ENCODE results near the gene GPLD1.

GPLD1 gene

DNA sequence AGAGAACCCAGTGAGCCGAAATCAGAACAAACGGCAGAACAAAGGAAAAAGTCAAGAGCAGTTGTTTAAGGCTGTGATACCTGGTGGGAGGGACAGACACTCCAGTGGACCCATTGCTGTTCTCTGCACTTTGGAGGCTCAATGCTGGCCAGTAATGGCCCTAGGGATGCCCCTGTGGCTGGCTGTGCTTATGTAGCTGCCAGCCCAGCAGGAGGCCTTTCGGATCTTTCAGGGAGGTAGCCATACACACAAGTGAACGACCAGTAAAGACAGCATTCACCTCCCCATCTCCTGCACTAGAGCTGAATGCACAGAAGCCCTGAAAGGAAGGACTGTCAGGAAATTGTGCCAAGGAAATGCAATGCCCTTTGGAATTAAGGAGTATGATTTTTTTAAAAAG, 34.3 kb downstream of the GPLD1 start:
- peak overlapping the region in 1 of 2 donors; percentile 5 for H3K27ac Mint-ChIP-seq
- H3K4me3 Mint-ChIP-seq, result no peak overlapping the region
- DNase-seq (no peak), ATAC-seq (replicated peaks) (no peak)
- no peaks in the 10 kb centered on the region for H3K36me3 Mint-ChIP-seq (ENCODE audit: insufficient read depth)
- no peaks in the 10 kb centered on the region for H3K4me1 Mint-ChIP-seq (ENCODE audit: low read depth in 2 of 2)
- no peaks in the 10 kb centered on the region for H3K27me3 Mint-ChIP-seq
- no peaks in the 10 kb centered on the region for H3K9me3 Mint-ChIP-seq

DNA sequence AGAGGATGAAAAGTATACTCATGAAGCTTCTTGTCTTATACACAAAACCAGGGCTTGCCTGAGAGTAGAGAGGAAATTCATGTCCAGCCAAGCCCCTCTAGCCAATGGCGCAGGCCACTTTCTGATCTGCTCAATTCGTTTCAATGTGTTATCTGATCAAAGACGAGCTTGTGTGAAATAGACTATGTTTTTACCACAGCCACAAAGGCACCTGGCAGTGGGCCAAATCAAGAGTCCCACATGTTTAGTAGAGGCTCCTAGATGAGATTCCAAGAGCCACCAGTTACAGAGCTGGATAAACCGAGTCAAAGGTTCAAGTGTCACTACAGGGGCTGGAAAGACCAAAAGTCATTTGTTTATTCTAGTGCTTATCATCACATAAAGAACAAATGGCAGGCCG, 34.9 kb downstream of the GPLD1 start:
- Mint-ChIP-seq H3K9me3 (no peaks in the 10 kb centered on the region), H3K36me3 (ENCODE audit: insufficient read depth) (no peaks in the 10 kb centered on the region), H3K4me3 (no peak overlapping the region), H3K4me1 (ENCODE audit: low read depth in 2 of 2) (no peaks in the 10 kb centered on the region), H3K27me3 (no peaks in the 10 kb centered on the region), H3K27ac (no peak overlapping the region)
- ATAC-seq (replicated peaks) (no peak), DNase-seq (no peak)

DNA sequence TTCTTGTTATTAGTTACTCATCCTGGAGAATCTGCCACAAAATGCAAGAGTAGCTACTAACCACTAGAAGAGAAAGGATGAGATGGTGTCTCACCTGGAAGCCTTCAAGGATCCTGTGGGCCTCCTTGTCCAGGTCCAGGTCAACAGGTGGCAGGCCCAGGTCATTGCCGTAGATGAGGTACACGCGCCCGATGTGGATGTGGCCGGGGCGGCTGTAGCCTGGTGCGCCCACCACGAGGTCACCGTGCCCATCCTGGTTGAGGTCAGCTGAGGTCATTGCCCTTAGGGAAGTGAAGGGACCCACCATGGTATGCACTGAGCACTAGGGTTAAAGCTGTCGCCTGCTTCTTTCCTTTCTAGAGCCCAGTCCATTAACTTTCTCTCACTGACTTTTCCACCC, 35.5 kb downstream of the GPLD1 start:
- DNase-seq (no peak), ATAC-seq (replicated peaks) (no peak)
- Mint-ChIP-seq H3K9me3 (no peaks in the 10 kb centered on the region), H3K27ac (no peak overlapping the region), H3K36me3 (ENCODE audit: insufficient read depth) (no peaks in the 10 kb centered on the region), H3K27me3 (no peaks in the 10 kb centered on the region), H3K4me3 (no peak overlapping the region), H3K4me1 (ENCODE audit: low read depth in 2 of 2) (no peaks in the 10 kb centered on the region)

DNA sequence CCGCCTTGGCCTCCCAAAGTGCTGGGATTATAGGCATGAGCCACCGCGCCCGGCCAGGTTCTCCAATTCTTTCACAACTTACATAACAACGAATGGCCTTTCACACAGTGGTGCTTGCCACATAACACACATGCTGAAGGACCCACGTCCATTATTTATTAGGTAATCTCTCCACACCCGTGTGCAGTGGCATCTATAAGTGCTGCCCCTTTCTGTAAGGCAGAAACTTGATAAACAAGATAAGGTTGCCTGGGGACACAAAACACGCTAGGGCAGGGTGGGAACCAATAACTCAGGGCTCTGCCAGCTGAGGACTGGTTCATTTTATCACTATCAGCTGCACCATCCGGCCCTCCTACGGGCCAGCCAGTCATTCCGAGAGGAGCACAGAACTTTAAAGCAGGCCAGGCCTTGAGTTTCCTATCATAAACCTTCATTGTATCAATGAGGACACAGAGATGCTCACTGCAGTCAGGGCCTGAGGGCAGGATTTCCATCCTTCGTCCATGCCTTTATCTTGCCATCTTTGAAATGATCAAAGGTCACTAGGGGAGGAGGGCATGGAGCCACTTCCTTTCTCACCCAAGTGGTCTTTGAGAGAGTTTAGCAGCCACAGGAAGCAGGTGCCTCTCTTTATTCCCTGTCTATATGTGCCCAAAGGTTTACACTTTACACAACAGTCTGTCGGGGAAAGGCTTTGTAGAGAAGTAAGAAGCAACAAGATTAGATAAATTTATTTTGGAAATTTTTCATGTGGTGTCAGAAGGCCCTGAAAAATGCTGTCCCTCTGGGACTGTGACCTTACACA, 37.6 kb downstream of the GPLD1 start:
- H3K4me1 Mint-ChIP-seq (ENCODE audit: low read depth in 2 of 2), result no peaks in the 10 kb centered on the region
- no peaks in the 10 kb centered on the region for H3K27me3 Mint-ChIP-seq
- no peaks in the 10 kb centered on the region for H3K9me3 Mint-ChIP-seq
- H3K36me3 Mint-ChIP-seq (ENCODE audit: insufficient read depth), result no peaks in the 10 kb centered on the region
- no peak overlapping the region for H3K4me3 Mint-ChIP-seq
- H3K27ac Mint-ChIP-seq, result no peak overlapping the region
- DNase-seq, result no peak
- ATAC-seq (replicated peaks), result no peak

DNA sequence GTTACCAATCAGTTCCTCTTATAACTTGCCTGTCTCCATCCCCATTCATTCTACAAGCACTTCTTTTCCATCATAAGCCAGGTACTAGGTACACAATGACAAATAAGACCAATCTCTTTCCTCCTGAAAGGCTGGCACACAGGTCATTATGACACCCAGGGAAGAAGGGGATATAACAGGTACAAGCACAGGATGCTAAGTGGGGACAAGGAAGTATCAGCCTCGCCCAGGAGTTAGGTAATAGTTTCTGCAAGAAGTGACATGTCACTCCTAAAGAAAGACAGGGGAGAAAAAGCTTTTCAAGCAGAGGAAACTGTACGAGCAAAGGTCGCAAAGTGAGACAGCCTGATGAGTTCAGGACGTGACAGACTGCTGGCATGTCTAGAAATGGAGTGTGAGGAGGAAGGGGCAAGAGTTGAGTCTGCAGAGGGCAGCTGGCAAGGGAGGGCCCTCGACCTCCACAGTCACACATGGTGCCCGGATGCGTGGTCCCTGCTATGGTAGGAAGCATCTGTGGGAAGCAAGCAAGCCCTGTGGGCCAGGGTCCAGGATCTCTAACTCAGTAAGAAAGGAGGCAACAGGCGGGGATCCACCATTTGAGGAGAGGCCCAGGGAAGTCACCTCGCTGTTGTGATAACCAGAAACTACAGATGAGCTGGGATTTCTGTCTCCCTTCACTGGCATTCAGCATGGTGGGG, 40.4 kb downstream of the GPLD1 start:
- Mint-ChIP-seq H3K4me1 (ENCODE audit: low read depth in 2 of 2) (no peaks in the 10 kb centered on the region), H3K4me3 (no peak overlapping the region), H3K36me3 (ENCODE audit: insufficient read depth) (no peaks in the 10 kb centered on the region), H3K27me3 (no peaks in the 10 kb centered on the region), H3K9me3 (no peaks in the 10 kb centered on the region), H3K27ac (no peak overlapping the region)
- ATAC-seq (replicated peaks), result no peak
- DNase-seq, result no peak

DNA sequence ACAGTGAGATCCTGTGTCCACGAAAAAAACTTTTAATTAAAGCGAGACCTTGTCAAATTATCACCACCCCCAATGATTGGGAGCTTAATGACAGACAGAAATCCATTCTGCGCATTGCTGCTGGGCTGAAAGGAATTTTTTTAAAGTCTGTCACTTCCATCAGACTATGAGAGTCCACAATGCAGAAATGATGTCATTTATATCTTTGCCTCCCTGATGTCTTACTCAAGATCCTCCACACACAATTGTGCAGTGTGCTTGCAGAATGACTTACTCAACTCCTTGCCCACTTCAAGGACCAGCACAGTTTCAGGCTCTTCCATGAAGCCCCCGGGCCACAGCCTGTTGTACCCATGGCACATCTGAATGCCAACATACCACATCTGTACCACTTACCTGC, 41.0 kb downstream of the GPLD1 start:
- Mint-ChIP-seq H3K27me3 (no peaks in the 10 kb centered on the region), H3K4me1 (ENCODE audit: low read depth in 2 of 2) (no peaks in the 10 kb centered on the region), H3K9me3 (no peaks in the 10 kb centered on the region), H3K27ac (no peak overlapping the region), H3K4me3 (no peak overlapping the region), H3K36me3 (ENCODE audit: insufficient read depth) (no peaks in the 10 kb centered on the region)
- ATAC-seq (replicated peaks), result no peak
- DNase-seq, result no peak

DNA sequence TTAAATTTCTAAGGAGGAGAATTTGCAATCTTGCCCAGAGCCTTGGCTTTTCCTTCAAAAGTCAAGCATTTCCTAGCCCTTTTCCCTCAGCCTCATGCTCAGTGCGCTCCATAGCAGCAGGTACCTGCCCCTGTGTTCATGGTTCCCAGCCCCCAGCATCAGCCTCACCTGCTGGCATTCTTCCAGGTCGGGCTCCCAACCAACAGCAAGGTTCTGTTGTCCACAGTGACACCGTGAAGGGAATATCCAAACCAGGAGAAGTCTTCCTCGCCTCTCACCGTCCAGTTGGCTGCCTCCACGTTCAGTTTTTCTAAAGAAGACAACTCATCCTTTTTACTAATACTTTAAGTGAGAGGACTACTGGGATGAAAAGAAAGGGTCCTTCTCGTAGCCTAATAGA, 42.7 kb downstream of the GPLD1 start:
- no peak for DNase-seq
- no peaks in the 10 kb centered on the region for H3K4me1 Mint-ChIP-seq (ENCODE audit: low read depth in 2 of 2)
- no peaks in the 10 kb centered on the region for H3K9me3 Mint-ChIP-seq
- H3K4me3 Mint-ChIP-seq, result no peak overlapping the region
- ATAC-seq (replicated peaks), result no peak
- H3K36me3 Mint-ChIP-seq (ENCODE audit: insufficient read depth), result no peaks in the 10 kb centered on the region
- no peaks in the 10 kb centered on the region for H3K27me3 Mint-ChIP-seq
- H3K27ac Mint-ChIP-seq, result no peak overlapping the region

DNA sequence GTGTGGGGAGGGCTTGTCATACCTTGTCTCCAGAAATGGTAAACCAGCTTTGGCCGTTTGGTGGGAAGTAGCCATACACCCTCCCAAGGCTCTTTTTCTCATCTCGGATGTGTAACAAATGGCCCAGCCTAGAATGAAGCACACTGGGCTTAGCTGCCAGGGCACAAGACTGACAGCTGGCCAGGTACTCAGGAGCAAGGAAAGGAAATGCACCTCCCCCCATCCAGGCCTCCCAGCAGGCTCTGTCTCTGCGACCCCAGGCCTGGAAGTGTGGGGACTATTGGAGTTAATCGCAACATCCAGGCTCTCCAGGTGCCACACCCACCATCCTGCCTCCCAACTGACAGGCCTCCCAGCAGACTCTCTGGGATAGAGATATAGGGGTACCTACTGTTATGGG, 43.7 kb downstream of the GPLD1 start:
- no peak for DNase-seq
- Mint-ChIP-seq H3K9me3 (no peaks in the 10 kb centered on the region), H3K27me3 (no peaks in the 10 kb centered on the region), H3K4me3 (no peak overlapping the region), H3K36me3 (ENCODE audit: insufficient read depth) (no peaks in the 10 kb centered on the region), H3K4me1 (ENCODE audit: low read depth in 2 of 2) (no peaks in the 10 kb centered on the region), H3K27ac (no peak overlapping the region)
- ATAC-seq (replicated peaks), result no peak

DNA sequence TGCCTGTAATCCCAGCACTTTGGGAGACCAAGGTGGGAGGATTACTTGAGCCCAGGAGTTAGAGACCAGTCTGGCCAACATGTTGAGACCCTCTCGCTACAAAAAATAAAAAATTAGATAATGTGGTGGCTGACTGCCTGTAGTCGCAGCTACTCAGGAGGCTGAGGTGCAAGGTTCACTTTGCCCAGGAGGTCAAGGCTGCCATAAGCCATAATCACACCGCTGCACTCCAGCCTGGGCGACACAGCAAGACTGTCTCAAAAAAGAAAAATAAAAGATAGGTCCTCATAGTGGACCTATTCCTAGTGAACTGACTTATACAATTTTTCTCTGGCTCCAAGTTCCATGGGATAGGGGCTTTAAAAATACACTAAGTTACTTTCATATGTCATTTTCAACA, 44.8 kb downstream of the GPLD1 start:
- no peaks in the 10 kb centered on the region for H3K27me3 Mint-ChIP-seq

DNA sequence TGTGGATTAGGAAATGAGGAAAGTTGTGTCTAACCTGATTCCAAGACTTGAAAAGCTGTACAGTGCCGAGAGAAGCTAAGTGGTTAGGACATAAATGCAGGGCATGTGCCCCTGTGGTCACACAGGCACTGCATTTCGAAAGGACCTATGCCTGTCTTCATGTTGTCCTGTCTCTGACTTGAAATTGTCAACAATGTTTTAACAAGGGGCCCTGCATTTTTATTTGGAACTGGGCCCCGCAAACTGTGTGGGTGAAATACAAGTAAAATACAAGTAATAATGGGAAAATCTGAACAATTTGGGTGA, 47.8 kb downstream of the GPLD1 start:
- no peaks in the 10 kb centered on the region for H3K4me1 Mint-ChIP-seq (ENCODE audit: low read depth in 2 of 2)
- no peak for ATAC-seq (replicated peaks)
- no peaks in the 10 kb centered on the region for H3K36me3 Mint-ChIP-seq (ENCODE audit: insufficient read depth)
- H3K9me3 Mint-ChIP-seq, result no peaks in the 10 kb centered on the region
- H3K27me3 Mint-ChIP-seq, result no peaks in the 10 kb centered on the region
- no peak overlapping the region for H3K4me3 Mint-ChIP-seq
- no peak for DNase-seq
- H3K27ac Mint-ChIP-seq, result no peak overlapping the region

More for the DNA sequence above, 44.8 kb downstream of the GPLD1 start:
- Mint-ChIP-seq H3K4me1 (ENCODE audit: low read depth in 2 of 2) (no peaks in the 10 kb centered on the region), H3K9me3 (no peaks in the 10 kb centered on the region), H3K27ac (no peak overlapping the region), H3K4me3 (no peak overlapping the region), H3K36me3 (ENCODE audit: insufficient read depth) (no peaks in the 10 kb centered on the region)
- ATAC-seq (replicated peaks) (no peak), DNase-seq (no peak)

DNA sequence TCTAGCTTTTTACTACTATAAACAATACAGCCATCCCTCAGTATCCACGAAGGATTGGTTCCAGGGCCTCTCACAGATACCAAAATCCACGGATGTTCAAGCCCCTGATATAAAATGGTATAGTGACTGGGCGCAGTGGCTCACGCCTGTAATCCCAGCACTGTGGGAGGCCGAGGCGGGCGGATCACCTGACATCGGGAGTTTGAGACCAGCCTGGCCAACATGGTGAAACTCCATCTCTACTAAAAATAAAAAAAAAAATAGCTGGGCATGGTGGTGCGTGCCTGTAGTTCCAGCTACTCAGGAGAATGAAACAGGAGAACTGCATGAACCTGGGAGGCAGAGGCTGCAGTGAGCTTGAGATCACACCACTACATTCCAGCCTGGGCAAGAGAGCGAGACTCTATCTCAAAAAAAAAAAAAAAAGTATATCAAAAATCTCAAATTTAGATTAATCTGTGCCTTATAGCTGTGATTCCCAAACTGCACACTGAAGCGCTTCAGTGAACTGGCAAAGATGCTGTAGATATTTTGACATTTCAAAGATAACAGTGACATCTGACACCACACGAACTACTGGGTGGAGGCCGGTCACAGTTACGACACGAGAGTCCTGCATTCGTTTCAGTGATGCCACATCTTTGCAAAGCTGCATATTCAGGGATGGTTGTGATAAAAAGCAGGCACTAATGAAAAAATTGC, 48.3 kb downstream of the GPLD1 start:
- Mint-ChIP-seq H3K27me3 (no peaks in the 10 kb centered on the region), H3K4me1 (ENCODE audit: low read depth in 2 of 2) (no peaks in the 10 kb centered on the region), H3K9me3 (no peaks in the 10 kb centered on the region), H3K27ac (no peak overlapping the region), H3K4me3 (no peak overlapping the region), H3K36me3 (ENCODE audit: insufficient read depth) (no peaks in the 10 kb centered on the region)
- ATAC-seq (replicated peaks) (no peak), DNase-seq (no peak)

DNA sequence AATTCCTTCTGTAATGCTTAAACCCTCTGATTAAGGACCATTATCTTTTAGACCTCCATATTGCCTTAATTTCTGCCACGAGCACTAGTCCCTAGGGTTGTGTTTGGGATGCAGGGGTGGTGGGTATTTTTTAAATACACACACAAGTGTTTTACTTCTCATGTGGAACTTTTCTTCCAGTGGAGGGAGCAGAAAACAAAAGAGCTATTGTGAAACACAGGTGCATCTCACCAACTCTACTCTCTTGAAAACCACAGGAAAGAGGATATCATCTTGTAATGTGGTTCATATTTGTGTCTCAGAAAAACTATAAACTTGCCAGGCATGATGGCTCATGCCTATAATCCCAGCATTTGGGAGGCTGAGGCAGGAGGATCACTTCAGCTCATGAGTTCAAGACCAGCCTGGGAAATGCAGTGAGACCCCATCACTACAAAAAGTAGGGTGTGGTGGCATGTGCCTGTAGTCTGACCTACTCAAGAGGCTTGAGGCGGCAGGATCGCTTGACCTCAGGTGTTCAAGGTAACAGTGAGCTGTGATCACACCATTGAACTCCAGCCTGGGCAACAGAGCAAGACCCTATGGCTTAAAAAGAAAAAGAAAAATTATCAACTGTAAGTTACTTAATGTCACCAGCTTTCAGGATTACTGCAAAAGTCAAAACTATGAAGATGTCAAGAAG, 49.4 kb downstream of the GPLD1 start:
- Mint-ChIP-seq H3K27ac (peak overlapping the region in 1 of 2 donors; percentile 60), H3K4me3 (no peak overlapping the region), H3K4me1 (ENCODE audit: low read depth in 2 of 2) (no peaks in the 10 kb centered on the region), H3K9me3 (no peaks in the 10 kb centered on the region), H3K36me3 (ENCODE audit: insufficient read depth) (no peaks in the 10 kb centered on the region), H3K27me3 (no peaks in the 10 kb centered on the region)
- DNase-seq, result no peak
- ATAC-seq (replicated peaks), result no peak

DNA sequence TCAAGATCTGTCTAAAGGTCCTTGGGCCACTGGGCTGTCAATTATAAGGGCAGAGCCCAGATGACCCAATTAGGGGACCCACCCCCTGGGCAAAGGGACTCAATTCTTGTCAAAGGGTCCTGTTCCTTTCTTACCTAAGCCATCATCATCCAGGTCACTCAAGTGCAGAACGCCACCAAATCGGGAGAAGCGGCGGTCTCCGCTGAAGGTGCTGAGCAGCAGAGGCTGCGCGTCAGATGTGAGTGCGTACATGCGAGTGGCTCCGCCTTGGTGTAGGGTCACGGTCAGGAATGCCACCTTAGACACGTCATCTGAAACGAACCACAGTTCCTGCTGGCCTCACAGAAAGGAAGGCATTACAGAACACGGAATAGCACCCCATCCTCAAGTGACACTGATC, 52.4 kb downstream of the GPLD1 start:
- H3K27ac Mint-ChIP-seq, result no peak overlapping the region
- ATAC-seq (replicated peaks), result no peak
- no peak for DNase-seq
- H3K9me3 Mint-ChIP-seq, result no peaks in the 10 kb centered on the region
- no peak overlapping the region for H3K4me3 Mint-ChIP-seq
- no peaks in the 10 kb centered on the region for H3K4me1 Mint-ChIP-seq (ENCODE audit: low read depth in 2 of 2)
- H3K27me3 Mint-ChIP-seq, result no peaks in the 10 kb centered on the region
- H3K36me3 Mint-ChIP-seq (ENCODE audit: insufficient read depth), result no peaks in the 10 kb centered on the region

Measured in effector memory CD8-positive, alpha-beta T cell (primary cell).